Kidney (tissue), 14 donors: ENCODE results near the gene PSEN2. TPM values are rescaled to one million over a fixed set of nuclear protein-coding genes. Genes with fewer than 3 reads are reported as not detected.
"Not testable (repeated sequence)": the region's sequence is repeated elsewhere in the genome, so short reads cannot be mapped to it uniquely, and the experiment has no call there.

Source experiments
- DNase-seq, 5 donors: peaks; one replicate each; pipeline ENCODE4 v3.0.0-alpha.2; 2013 to 2020
- FAIRE-seq: peaks from 2 replicates; lab custom pipeline; 2012; peaks lifted over from hg19 to GRCh38; lab: Jason Lieb, UNC
- H3K27ac ChIP-seq, 2 donors: one replicate each; pipeline ENCODE4 v1.7.0; 2013; ENCODE audit warnings: low read depth in 2 of 2, low read length in 2 of 2, inconsistent platforms in 1 of 2
- H3K27me3 ChIP-seq: one replicate; pipeline ENCODE4 v1.7.1; 2013; ENCODE audit warnings: low read length, inconsistent platforms; ENCODE audit not compliant: control insufficient read depth, insufficient read depth
- H3K36me3 ChIP-seq, 3 donors: one replicate each; pipeline versions ENCODE4 v1.7.0 to v1.7.1; 2013; ENCODE audit warnings: low read length in 3 of 3, control low read depth in 1 of 3, inconsistent platforms in 1 of 3; ENCODE audit not compliant: insufficient read depth in 3 of 3, control insufficient read depth in 2 of 3
- H3K4me1 ChIP-seq, 3 donors: one replicate each; pipeline versions ENCODE4 v1.7.0 to v1.7.1; 2013; ENCODE audit warnings: low read length in 3 of 3, inconsistent platforms in 1 of 3, low read depth in 1 of 3; ENCODE audit not compliant: control insufficient read depth in 2 of 3, insufficient read depth in 2 of 3
- H3K4me3 ChIP-seq, 3 donors: one replicate each; pipeline versions ENCODE4 v1.7.0 to v1.8.1; 2013; ENCODE audit warnings: low read length in 3 of 3, control low read depth in 1 of 3, inconsistent platforms in 1 of 3
- H3K9ac ChIP-seq, 3 donors: one replicate each; pipeline versions ENCODE4 v1.7.0 to v1.7.1; 2013; ENCODE audit warnings: low read length in 3 of 3, control low read depth in 1 of 3, inconsistent platforms in 1 of 3
- H3K9me3 ChIP-seq, 3 donors: one replicate each; pipeline versions ENCODE4 v1.7.0 to v1.7.1; 2013; ENCODE audit warnings: low read length in 3 of 3, control low read depth in 1 of 3, inconsistent platforms in 1 of 3; ENCODE audit not compliant: control insufficient read depth in 2 of 3, insufficient read depth in 1 of 3
- CTCF ChIP-seq: IDR thresholded peaks from 3 replicates; pipeline ENCODE4 v1.5.1; 2012; ENCODE audit warnings: mild to moderate bottlenecking, moderate library complexity, borderline replicate concordance; ENCODE audit not compliant: insufficient read depth; ENCODE audit errors: extremely low read depth
- intact Hi-C: fragments of 100-400 bp; cut with DNase I; formaldehyde crosslinking; loops from one replicate; pipeline ENCODE4 v1.11.1; 2022
- polyA plus RNA-seq: library from polyadenylated mRNA; stranded (reverse); fragments of 350-450 nt; fragmentation: Illumina TruSeq; extraction: RNeasy Lipid Tissue Mini Kit (QIAGEN cat#74804); gene quantifications from one replicate; pipeline ENCODE4 v1.2.3, GENCODE V29; 2014; ENCODE audit warnings: low read depth, low replicate concordance; ENCODE audit not compliant: insufficient read depth
- total RNA-seq: library from RNA; stranded (reverse); fragmentation: NEBNext Ultra II Directional; extraction: Animal tissue kit (Norgen Biotek cat#: 25700); gene quantifications from one replicate; pipeline ENCODE4 v1.2.1, GENCODE V29; 2021
- donor health status: control.
- donor health status: control.
- donor health status: control.
- donor health status: control.
- donor health status: control.
- donor health status: DM: yes; HTN: yes; CAD: no.
- donor health status: Normal renal cell carcinoma (clear cell type).

The PSEN2 gene
- total and polyA plus RNA-seq, 2 donors from 2014 or later, result 22.6 to 25.6 TPM

GRCh38 chr1:226829105-226829504, 41.3 kb upstream of the PSEN2 start:
- TF ChIP-seq CTCF, result no peak
- intact Hi-C loops, result loop anchor here (2.0 kb wide), 1 partner anchor 196 kb away; no protein-coding TSS in a partner anchor

GRCh38 chr1:226831953-226832352, 38.5 kb upstream of the PSEN2 start:
- no peak overlapping the region for H3K4me3 ChIP-seq
- DNase-seq, result no peak

More at GRCh38 chr1:226829105-226829504, 41.3 kb upstream of the PSEN2 start:
- Histone ChIP-seq H3K36me3 (no peaks in the 10 kb centered on the region), H3K4me1 (no peaks in the 10 kb centered on the region), H3K9me3 (no peaks in the 10 kb centered on the region), H3K27ac (no peak overlapping the region), H3K4me3 (no peak overlapping the region), H3K9ac (no peak overlapping the region), H3K27me3 (no peaks in the 10 kb centered on the region)
- FAIRE-seq (no peak), DNase-seq (no peak)

GRCh38 chr1:226832613-226833012, 37.8 kb upstream of the PSEN2 start:
- H3K9ac ChIP-seq, result no peak overlapping the region
- no peaks in the 10 kb centered on the region for H3K4me1 ChIP-seq
- H3K4me3 ChIP-seq, result no peak overlapping the region
- H3K36me3 ChIP-seq, result no peaks in the 10 kb centered on the region
- no peak for TF ChIP-seq CTCF
- H3K27ac ChIP-seq, result no peak overlapping the region
- no peaks in the 10 kb centered on the region for H3K9me3 ChIP-seq
- H3K27me3 ChIP-seq, result no peaks in the 10 kb centered on the region
- DNase-seq (no peak), FAIRE-seq (no peak)
- intact Hi-C loops, result no loop called here

More at GRCh38 chr1:226831953-226832352, 38.5 kb upstream of the PSEN2 start:
- intact Hi-C loops, result no loop called here
- Histone ChIP-seq H3K9me3 (no peaks in the 10 kb centered on the region), H3K27ac (no peak overlapping the region), H3K9ac (no peak overlapping the region), H3K27me3 (no peaks in the 10 kb centered on the region), H3K36me3 (no peaks in the 10 kb centered on the region), H3K4me1 (no peaks in the 10 kb centered on the region)
- no peak for FAIRE-seq
- TF ChIP-seq CTCF, result no peak

GRCh38 chr1:226834179-226834578, 36.2 kb upstream of the PSEN2 start:
- H3K27me3 ChIP-seq, H3K9ac ChIP-seq, H3K4me3 ChIP-seq, FAIRE-seq, DNase-seq, H3K27ac ChIP-seq, H3K9me3 ChIP-seq, H3K4me1 ChIP-seq, H3K36me3 ChIP-seq, intact Hi-C loops: not testable (repeated sequence)

- H3K4me3 ChIP-seq, intact Hi-C loops, DNase-seq, FAIRE-seq, H3K27ac ChIP-seq, H3K9ac ChIP-seq, H3K27me3 ChIP-seq, H3K4me1 ChIP-seq, H3K9me3 ChIP-seq, H3K36me3 ChIP-seq: not testable (repeated sequence)
These were observed 35.0 kb upstream of the PSEN2 start for GRCh38 chr1:226835396-226835795.

- FAIRE-seq, H3K27me3 ChIP-seq, H3K4me1 ChIP-seq, H3K4me3 ChIP-seq, H3K27ac ChIP-seq, intact Hi-C loops, H3K9me3 ChIP-seq, H3K9ac ChIP-seq, H3K36me3 ChIP-seq, DNase-seq: not testable (repeated sequence)
These were observed 32.5 kb upstream of the PSEN2 start for GRCh38 chr1:226837966-226838365.
